HG03457 (cell line): Measurements from ENCODE around the gene ATP6V0C.
A peak's percentile ranks its signal among the peaks of the same experiment; 100 is the strongest.

Experiments used
- ATAC-seq: cut with Tn5 transposase; IDR thresholded peaks from one replicate; pipeline ENCODE4 v1.9.1; 2021; ENCODE audit warnings: moderate number of reproducible peaks; ENCODE audit not compliant: unreplicated experiment

The ATP6V0C gene

DNA sequence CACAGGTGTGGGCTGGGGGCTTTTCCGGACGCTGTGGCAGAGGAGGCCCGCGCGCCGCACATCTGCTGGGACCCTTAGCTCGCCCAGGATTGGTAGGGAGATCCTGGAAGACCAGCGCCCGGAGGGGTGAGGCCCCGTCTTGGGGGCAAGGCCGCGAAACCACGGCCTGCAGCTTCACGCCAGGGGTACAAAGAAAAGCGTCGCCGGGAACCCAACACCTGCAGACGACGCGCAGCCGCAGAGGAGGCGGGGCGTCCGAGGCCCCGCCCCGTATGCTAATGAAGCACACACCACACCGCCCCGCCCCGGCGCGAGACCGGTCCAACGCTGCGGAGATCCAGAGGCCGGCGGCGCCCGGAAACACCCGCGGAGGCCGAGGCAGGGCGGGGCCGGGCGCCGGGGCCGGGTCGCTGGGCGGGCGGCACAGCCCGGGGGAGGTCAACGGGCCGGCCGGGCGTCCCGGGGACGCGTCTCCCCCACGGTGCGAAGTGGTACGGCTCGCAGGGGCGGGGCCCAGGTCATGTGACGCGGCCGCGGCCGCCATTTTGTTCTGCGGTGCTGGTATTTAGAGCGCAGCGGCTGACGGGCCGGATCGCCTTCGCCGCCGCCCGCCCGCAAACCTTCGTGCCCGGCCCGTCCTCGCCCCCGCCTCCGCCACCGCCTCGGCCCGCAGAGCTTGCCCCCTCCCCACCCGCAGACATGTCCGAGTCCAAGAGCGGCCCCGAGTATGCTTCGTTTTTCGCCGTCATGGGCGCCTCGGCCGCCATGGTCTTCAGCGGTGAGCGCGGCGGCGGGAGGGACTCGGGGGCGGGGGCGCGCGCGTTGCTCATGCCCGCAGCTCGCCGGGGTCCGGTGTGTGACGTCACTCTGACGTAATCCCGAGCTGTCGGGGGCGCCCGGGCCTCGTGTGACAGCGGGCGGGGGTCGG lies at the start of gene ATP6V0C:
TSS of gene ATP6V0C (plus strand) at position 548 of the 928 bp plus-strand sequence. CDS start at position 700, 152 bp downstream.
- ATAC-seq, result peak; percentile 50

DNA sequence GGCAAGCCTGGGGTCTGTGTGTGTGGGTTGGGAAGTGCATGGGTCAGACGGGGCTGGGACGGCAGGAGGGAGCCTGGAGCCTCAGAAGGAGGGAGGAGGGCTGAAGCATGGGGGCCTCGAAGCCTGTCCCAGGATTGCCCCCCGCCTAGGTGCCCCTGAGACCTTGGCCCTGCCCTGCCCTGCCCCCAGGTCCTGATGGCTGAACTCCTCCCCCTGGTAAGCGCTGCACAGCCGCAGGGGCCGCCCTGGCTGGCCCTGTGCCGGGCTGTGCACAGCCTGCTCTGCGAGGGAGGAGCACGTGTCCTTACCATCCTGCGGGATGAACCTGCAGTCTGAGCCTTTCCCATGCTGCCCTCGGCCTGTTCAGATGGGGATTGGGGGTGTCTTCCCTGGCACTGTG lies 49.4 kb upstream of the ATP6V0C start:
- ATAC-seq, result no peak

DNA sequence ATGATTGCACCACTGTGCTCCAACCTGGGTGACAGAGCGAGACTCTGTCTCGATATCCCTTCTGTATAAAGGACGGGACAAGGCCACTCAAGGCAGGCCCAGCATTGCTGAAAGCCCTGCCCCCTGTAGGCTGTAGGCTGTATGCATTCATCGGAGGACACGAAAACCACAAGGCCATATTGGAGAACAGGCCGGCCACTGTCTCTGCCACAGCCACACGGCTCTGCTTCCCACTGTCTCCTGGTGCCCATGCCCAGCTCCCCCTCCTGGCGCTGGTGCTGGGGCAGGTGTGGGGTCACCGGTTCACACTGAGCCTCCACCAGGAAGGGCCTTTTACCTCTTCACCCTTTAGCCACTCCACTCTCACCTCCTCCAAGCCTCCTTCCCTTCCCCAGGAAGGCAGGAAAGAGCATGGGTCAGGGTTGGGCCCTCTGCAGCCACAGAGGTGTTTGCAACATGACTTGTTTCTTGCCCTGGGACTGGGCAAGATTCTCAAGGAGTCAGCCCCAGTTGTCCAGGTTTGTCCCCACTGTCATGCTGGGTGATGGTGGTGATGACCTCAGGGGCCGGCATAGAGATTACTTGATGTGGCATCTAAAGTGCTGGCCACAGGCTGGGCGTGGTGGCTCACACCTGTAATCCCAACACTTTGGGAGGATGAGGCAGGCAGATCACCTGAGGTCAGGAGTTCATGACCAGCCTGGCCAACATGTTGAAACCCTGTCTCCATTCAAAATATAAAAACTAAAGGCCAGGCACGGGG lies 47.9 kb upstream of the ATP6V0C start:
- no peak for ATAC-seq

DNA sequence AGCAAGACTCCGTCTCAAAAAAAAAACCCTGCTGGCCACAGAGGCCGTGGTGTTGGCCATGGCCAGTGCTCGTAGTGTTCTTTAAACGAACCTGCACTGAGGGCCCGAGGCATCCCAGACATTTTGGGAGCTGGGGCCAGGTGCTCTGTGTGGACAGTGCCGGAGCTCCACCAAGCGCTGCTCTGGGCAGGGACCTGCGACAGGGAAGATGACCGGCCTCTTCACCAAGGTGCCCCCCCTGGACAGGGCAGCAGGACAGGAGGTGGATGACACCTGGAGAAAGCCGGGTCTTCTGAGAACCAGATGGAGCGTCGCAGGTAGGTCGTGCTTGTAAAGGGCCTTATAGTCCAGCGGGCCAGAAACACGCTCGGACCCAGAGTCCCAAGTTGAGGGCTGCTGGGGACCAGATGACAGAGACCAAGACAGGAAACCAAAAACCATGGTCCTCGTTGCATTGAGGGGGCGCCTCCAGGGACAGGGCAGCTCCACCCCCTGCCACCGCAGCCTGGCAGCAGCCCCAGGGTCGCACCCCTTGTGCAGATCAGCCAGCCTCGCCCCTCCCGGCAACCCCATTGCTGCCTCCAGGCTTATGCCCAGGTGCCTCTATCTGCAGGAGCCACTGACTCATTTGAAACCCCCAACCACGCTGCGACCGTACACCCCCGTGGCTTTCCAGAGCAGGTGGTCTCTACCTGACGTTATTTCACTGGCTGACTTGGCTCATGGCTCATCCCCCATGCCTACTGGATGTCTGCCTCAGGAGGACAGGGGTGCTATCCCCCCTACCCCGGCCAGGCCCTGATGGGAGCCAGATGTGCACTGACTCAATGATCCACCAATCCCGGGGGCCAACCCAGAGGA lies 46.9 kb upstream of the ATP6V0C start:
- ATAC-seq, result no peak

DNA sequence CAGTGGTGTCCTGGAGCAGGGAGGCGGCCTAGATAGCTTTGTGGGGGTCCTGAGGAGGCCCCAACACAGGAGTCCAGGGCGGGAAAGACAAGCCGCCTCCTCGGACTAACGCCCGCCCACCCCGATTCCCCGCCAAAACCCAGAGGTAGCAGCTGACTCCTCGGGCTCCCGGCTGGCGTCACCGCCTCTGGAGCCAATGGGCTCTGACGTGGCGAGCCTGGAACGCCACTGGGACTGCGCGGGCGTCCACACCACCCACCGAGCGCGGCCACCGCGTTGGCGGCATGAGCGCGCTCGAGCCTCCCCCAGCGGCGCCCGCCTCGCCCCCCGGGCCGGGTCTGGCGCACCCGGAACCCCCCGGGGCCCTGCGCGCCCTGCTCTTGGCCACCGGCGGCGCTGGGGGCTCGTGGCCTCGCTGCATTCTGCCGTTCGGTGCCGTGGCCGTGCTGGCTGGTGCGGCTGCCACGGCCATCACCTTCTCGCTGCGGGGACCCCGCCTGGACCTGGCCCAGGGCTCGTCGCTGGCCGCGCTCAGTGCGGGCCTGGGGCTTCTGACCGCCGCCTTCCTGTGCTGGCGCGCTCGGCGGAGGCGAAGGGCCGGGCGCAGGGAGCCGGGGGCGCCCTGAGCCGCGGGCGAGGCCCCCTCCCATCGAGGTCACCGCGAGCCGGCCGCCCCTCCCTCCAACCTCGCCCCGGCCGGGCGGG lies 46.1 kb upstream of the ATP6V0C start:
- ATAC-seq, result no peak

DNA sequence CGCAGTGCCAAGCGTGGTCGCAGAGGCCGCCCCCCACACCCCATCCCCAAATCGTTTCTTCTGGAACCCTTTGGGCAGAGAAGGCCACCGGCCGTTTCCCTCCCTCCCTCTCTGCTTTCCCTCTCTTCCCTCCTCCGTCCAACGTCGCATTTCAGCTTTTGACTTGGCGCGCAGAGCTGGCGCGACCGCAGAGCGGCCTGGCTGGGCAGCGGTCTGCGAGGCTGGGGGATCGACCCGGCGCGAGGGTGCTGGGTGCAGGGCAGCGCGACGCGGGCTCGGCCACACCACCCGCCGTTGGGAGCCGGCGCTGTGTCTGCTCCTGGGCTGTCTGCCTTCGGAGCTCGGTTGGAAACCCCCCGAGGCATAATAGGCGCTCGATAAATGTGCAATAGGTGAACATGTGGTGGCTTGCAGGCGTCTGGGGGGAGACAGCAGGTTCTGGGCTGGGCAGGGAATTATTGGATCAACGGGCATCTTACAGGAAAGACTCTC lies 45.5 kb upstream of the ATP6V0C start:
- no peak for ATAC-seq

DNA sequence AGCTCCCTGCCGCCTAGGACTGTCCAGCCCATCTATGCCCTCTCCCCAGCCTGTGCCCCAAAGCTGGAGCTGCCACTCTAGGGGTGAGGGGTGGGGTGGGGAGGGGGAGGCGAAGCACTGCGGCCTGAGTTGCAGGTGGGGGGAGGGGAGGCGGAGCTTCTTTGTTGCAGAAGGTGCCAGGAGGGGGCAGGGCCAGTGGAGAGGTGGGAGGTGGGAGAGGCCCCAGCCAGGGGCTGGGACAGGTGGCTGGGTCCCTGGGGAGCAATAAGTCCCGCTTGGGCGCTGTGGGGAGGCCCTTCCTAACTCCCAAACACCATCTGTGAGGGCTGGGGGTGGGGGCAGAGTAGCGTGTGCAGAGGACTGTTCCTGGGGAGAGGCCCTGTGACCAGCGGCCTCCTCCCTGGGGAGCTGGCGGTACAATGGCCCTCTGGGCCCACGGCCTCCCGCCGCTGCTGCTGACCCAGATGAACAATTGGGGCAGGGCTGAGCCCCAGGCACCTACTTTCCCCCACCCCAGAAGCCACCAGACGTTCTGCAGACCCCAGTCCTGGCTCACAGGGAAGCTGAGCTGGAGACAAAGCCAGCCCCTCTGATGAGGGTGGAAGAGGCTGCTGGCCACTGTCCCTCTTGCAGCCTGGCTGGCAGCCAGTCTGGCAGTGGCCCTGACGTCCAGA lies 44.9 kb upstream of the ATP6V0C start:
- no peak for ATAC-seq

DNA sequence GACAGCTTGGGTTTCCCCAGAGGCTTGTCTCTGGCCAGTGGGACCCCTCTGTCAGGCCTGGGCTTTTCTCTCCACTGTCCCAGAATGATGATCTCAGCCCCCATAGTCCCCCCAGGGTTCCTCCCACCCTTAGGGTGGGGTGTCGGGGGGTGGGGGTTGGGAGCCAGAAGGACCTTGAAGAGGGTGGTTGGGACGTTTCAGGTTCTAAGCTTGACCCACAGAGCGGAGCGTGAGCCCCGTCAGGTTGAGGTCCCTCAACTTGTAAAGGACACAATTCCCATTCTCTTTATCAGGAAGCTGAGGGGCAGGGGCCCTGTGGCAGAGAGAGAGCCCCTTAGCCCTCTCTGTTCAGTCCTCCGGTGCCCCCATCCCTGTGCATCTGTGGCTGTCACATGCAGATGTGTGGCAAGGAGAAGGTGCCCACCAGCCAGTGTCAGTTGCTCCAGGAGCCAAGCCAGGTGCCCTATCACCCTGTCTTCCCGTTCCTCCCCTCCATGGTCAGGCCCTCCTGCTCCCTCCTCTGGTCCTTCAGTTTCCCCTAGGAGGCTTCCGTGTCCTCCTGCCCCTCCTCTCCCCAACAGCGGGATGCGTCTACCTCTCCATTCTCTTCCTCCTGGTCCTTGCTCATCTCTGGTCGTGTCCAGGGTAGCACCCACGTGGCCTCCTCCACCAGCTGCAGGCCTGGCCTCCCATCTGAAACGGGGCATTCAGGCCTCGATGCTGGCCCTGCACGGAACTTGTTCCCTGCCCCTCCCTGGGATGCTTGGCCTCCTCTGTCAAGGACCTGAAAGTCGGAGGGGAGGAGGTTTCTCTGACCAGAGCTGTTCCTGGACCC lies 44.1 kb upstream of the ATP6V0C start:
- ATAC-seq, result no peak

DNA sequence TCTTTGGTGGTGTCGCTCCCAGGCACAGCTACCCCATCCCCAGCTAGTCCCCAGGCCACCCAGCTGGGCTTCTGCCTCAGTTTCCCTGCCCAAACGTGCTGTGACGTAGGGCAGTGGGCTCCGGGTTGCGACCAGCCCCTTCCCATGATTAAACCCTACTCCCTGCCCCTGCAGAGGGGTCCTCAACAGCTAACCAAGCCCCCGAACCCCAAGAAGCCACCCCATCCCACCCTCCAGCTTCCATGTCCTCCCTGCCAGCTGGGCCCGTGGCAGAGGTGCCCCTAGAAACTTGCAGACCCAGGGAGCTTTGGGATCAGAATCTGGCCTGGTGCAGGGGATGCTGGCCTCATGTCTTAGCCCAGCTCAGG lies 43.5 kb upstream of the ATP6V0C start:
- no peak for ATAC-seq

DNA sequence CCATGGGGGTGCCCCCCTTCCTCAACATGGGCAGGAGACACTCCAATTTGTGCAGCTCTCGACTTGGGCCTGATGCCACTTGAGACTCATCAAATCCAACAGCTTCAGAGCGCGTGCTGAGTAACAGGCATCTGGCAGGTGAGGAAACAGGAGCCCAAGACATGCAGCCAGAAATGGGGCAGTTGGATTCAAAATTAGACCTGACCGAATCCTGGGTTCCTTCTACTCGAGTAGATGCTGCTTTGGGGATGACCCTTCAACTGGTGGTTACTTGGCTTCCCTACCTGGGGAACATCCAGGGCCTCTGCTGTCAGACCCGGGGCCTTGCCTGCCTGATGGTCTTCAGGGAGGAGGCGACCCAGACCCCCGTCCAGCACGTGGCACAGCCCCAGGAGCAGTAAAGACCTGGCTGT lies 43.1 kb upstream of the ATP6V0C start:
- no peak for ATAC-seq

DNA sequence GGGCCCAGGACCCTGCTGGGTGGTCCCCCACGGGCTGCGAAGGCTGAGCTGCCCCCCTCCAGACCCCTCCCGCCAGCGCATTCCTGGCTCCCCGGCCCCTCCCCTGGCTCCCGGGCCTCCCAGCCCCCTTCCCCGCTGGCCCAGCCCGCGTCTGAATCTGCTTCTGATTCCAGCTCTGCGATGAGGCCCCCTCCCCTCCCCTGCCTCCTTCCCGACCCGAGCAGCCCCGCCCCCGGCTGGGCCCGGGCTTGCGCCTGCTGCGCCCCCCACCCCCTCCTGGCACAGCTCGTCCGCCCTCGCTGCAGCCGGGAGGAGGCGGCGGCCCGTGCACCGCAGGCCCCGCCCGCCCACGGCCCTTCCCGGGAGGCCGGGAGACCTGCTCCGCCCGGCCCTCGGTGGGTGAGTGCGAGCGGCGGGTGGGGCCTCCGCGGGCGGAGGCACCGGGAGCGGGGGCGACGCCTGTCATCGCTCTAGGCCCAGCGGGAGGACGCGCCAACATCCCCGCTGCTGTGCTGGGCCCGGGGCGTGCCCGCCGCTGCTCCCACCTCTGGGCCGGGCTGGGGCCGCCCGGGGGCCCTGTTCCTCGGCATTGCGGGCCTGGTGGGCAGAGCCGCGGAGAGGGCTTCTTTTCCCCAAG lies 42.6 kb upstream of the ATP6V0C start, which contains the start of gene NTN3:
TSS of gene NTN3 (plus strand) at position 282 of the 637 bp plus-strand sequence. CDS start 405 bp downstream, outside the sequence.
- no peak for ATAC-seq

DNA sequence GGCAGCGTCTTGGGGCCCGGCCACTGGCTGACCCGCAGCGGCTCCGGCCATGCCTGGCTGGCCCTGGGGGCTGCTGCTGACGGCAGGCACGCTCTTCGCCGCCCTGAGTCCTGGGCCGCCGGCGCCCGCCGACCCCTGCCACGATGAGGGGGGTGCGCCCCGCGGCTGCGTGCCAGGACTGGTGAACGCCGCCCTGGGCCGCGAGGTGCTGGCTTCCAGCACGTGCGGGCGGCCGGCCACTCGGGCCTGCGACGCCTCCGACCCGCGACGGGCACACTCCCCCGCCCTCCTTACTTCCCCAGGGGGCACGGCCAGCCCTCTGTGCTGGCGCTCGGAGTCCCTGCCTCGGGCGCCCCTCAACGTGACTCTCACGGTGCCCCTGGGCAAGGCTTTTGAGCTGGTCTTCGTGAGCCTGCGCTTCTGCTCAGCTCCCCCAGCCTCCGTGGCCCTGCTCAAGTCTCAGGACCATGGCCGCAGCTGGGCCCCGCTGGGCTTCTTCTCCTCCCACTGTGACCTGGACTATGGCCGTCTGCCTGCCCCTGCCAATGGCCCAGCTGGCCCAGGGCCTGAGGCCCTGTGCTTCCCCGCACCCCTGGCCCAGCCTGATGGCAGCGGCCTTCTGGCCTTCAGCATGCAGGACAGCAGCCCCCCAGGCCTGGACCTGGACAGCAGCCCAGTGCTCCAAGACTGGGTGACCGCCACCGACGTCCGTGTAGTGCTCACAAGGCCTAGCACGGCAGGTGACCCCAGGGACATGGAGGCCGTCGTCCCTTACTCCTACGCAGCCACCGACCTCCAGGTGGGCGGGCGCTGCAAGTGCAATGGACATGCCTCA lies 41.9 kb upstream of the ATP6V0C start:
- ATAC-seq, result no peak

DNA sequence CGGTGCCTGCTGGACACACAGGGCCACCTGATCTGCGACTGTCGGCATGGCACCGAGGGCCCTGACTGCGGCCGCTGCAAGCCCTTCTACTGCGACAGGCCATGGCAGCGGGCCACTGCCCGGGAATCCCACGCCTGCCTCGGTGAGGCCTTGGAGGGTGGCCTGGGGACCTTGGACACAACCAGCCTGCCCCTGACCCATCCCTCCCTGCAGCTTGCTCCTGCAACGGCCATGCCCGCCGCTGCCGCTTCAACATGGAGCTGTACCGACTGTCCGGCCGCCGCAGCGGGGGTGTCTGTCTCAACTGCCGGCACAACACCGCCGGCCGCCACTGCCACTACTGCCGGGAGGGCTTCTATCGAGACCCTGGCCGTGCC lies 41.3 kb upstream of the ATP6V0C start:
- no peak for ATAC-seq

DNA sequence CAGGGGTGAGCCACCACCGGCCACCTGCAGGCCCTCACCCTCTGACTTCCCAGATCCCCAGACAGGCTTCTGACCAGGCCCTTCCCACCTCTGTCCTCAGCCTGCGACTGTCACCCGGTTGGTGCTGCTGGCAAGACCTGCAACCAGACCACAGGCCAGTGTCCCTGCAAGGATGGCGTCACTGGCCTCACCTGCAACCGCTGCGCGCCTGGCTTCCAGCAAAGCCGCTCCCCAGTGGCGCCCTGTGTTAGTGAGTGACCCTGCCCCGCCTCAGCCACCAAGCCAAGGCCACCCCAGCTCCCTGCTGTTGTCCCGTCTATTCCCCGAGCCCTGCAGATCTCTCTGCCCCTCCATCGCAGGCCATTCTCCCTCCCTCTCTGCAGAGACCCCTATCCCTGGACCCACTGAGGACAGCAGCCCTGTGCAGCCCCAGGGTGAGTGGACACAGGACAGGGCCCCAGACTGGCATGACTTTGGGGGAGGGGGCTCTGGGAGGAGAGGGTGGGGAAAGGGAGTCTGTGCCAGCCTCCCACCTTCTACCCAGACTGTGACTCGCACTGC lies 40.8 kb upstream of the ATP6V0C start:
- no peak for ATAC-seq

DNA sequence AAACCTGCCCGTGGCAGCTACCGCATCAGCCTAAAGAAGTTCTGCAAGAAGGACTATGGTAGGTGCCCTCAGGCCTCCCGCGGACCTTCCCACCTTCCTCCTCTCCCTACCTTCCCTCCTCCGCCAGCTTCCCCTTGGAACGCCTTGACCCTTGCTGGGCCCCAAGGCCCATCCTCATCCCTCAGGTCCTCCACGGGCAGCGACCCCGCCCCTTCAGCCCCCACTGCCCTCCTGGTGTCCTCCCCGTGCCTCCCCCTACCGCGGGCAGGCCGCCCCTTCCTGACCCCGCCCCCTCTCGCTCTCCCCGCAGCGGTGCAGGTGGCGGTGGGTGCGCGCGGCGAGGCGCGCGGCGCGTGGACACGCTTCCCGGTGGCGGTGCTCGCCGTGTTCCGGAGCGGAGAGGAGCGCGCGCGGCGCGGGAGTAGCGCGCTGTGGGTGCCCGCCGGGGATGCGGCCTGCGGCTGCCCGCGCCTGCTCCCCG lies 40.3 kb upstream of the ATP6V0C start:
- ATAC-seq, result no peak

DNA sequence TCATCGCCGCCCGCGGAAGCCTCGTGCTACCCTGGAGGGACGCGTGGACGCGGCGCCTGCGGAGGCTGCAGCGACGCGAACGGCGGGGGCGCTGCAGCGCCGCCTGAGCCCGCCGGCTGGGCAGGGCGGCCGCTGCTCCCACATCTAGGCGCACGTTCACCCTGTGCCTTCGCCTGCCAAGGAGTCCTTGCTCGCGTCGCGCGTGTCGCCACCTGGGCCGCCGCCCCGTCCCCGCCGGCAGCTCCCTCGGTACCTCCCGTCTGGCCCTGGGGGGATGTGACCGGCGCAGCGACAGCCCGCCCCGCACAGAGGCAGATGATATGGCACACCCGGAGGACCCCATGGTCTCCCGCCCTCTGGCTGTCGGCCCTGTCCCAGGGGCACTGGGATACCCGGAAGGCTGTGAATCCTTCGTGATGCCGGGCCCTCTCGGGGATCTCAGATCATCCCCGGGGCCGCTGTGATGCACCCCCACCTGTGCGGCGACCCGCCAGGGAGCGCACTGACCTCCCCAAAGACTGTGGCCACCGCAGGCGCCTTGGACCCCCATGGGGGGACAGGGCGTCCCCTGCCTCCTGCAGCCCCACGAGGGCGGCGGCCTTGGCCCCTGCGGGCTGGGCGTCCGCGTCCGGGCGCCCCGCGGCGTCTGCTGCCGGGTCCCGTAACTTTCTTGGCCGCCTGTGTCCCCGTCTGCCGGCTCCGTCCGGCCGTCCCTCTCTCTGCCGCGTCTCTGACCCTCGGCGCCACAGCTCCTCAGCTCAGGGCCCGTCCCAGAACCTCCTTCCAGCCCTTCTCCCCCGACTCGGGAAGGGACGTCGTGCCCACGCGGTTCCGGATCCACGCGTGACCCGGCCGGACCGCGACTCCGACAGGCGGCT lies 39.5 kb upstream of the ATP6V0C start:
- ATAC-seq, result no peak
